Measurements from ENCODE around the gene SORCS2. TPM values are rescaled to one million over a fixed set of nuclear protein-coding genes. Genes with fewer than 3 reads are reported as not detected.

Gene SORCS2
- total and polyA plus RNA-seq, 3 donors from 2014 or later, result 2.7 to 4.6 (median 2.9) TPM

DNA sequence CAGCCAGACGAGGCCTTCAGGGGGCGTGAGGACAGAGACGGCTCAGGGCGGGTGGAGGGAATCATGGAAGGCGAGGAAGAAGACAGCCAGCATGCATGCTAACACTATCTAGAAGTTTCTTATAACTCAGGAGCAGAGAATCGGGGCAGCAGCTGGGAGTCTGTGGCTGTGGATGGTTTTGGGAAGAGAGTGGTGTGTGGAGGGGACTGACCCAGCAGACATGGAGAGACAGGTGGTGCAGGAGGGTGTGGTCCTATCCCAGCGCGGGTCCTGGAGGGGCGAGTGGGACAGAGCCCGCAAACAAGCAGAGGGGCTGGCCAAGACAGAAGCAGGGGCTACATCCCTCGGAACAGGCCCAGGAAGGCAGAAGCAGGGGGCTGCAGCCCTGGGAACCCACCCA is 555.2 kb downstream of the SORCS2 start:
- no peaks in the 10 kb centered on the region for H3K4me1 ChIP-seq
- no peaks in the 10 kb centered on the region for H3K9me3 ChIP-seq
- H3K36me3 ChIP-seq (ENCODE audit: low read depth, missing control alignments), result no peaks in the 10 kb centered on the region
- no peak overlapping the region for H3K27ac ChIP-seq
- 94 to 95% methylated on average over 11 of the region's 11 CpGs for WGBS, 2 donors
- no peaks in the 10 kb centered on the region for H3K27me3 ChIP-seq
- TF ChIP-seq POLR2A (IDR thresholded peaks at IDR 0.05), result no peak
- TF ChIP-seq, protein P1, sequence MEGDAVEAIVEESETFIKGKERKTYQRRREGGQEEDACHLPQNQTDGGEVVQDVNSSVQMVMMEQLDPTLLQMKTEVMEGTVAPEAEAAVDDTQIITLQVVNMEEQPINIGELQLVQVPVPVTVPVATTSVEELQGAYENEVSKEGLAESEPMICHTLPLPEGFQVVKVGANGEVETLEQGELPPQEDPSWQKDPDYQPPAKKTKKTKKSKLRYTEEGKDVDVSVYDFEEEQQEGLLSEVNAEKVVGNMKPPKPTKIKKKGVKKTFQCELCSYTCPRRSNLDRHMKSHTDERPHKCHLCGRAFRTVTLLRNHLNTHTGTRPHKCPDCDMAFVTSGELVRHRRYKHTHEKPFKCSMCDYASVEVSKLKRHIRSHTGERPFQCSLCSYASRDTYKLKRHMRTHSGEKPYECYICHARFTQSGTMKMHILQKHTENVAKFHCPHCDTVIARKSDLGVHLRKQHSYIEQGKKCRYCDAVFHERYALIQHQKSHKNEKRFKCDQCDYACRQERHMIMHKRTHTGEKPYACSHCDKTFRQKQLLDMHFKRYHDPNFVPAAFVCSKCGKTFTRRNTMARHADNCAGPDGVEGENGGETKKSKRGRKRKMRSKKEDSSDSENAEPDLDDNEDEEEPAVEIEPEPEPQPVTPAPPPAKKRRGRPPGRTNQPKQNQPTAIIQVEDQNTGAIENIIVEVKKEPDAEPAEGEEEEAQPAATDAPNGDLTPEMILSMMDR (IDR thresholded peaks at IDR 0.05), result no peak
- no peak for DNase-seq
- H3K4me3 ChIP-seq, result no peak overlapping the region
- intact Hi-C loops (cut with DNase I; ENCODE audit: low total_unique reads), result no loop called here

DNA sequence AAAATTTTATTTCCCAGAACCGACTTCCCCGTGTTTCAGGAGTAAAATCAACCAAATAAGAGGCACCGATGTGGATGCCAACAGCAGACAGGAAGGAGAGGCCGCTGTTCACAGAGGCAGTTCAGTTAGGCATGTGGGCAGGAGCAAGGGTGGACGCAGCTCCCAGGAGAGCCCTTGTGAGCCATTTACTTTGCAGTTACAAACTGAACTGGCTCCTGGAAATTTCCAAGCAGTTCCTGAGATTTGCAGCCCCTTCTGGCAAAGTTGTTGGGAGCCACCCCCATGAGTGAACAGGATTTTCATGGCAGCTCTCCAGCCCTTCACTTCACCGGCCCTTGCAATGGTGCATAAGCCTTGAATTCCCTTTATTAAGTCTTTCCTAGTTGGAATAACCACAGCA is 558.2 kb downstream of the SORCS2 start:
- 57 to 63% methylated on average over 6 of the region's 6 CpGs for WGBS, 2 donors
- H3K4me3 ChIP-seq, result no peak overlapping the region
- H3K27me3 ChIP-seq, result no peaks in the 10 kb centered on the region
- DNase-seq, result no peak
- intact Hi-C loops (cut with DNase I; ENCODE audit: low total_unique reads), result no loop called here
- no peaks in the 10 kb centered on the region for H3K9me3 ChIP-seq
- TF ChIP-seq, protein P1 (IDR thresholded peaks at IDR 0.05), result no peak
- no peak for TF ChIP-seq POLR2A (IDR thresholded peaks at IDR 0.05)
- H3K36me3 ChIP-seq (ENCODE audit: low read depth, missing control alignments), result no peaks in the 10 kb centered on the region
- no peak overlapping the region for H3K27ac ChIP-seq
- no peaks in the 10 kb centered on the region for H3K4me1 ChIP-seq

DNA sequence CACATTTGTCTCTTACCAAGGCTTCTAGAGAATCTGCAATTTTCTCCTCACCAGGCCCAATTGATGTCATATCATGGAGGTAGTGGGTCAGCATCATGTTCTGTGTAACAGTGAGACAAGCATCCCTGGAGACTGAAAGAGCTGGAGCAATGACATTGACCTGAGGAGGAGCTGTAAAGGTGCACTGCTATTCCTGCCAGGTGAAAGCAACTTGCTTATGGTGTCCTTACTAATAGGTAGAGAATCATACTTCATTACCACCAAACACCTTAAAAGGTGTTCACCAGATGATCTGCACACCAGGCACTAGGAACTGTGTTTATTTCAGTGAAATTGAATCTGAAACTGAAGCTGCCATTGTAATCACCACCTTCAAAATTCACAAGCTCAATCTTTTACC is 558.6 kb downstream of the SORCS2 start:
- no peak for DNase-seq
- H3K27ac ChIP-seq, result no peak overlapping the region
- TF ChIP-seq, protein P1 (IDR thresholded peaks at IDR 0.05), result no peak
- TF ChIP-seq POLR2A (IDR thresholded peaks at IDR 0.05), result no peak
- no peaks in the 10 kb centered on the region for H3K27me3 ChIP-seq
- H3K4me3 ChIP-seq, result no peak overlapping the region
- H3K36me3 ChIP-seq (ENCODE audit: low read depth, missing control alignments), result no peaks in the 10 kb centered on the region
- intact Hi-C loops (cut with DNase I; ENCODE audit: low total_unique reads), result no loop called here
- no peaks in the 10 kb centered on the region for H3K9me3 ChIP-seq
- H3K4me1 ChIP-seq, result no peaks in the 10 kb centered on the region

DNA sequence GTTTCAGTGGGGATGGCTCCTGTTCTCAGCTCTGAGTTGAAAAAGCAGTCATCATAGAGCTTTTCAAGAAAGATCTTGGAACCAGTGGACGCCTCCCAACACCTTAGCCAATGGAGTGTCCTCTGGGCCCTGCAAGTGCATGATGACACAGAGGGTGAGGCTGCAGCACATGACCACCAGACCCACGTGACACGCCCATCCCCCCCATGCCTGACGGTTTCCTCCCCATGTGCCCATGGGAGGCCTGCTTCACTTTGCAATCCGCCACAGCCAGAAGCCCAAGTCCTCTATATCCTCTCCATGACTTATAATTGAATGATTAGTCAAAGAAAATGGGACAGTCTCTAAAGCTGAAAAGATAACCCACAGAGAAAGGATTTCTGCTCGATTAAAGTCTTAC is 560.3 kb downstream of the SORCS2 start:
- no peak for DNase-seq
- intact Hi-C loops (cut with DNase I; ENCODE audit: low total_unique reads), result no loop called here
- WGBS, 2 donors, result 90 to 92% methylated on average over 5 to 6 of the region's 6 CpGs
- Histone ChIP-seq H3K4me3 (no peak overlapping the region), H3K4me1 (no peaks in the 10 kb centered on the region), H3K27ac (no peak overlapping the region), H3K9me3 (no peaks in the 10 kb centered on the region), H3K36me3 (ENCODE audit: low read depth, missing control alignments) (no peaks in the 10 kb centered on the region), H3K27me3 (no peaks in the 10 kb centered on the region)
- no peak for TF ChIP-seq POLR2A (IDR thresholded peaks at IDR 0.05)
- TF ChIP-seq, protein P1 (IDR thresholded peaks at IDR 0.05), result no peak

DNA sequence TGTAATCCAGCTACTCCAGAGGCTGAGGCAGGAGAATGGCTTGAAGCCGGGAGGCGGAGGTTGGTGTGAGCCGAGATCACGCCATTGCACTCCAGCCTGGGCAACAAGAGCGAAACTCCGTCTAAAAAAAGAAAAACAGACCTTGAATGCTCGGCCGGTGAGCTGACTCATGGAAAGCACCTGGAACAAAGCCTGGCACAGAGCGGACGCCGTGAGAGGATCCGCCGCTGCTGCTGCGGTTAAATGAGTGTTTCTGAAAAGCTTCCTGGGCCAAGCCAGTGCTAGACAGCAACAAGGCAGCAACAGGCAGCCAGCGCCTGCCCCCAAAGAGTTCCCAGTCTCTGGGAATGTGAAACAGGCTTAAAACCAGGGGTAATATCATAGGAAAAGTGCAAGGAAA is 560.9 kb downstream of the SORCS2 start:
- no peaks in the 10 kb centered on the region for H3K27me3 ChIP-seq
- no peak overlapping the region for H3K4me3 ChIP-seq
- no peak overlapping the region for H3K27ac ChIP-seq
- 91 to 96% methylated on average over 15 of the region's 15 CpGs for WGBS, 2 donors
- no peaks in the 10 kb centered on the region for H3K36me3 ChIP-seq (ENCODE audit: low read depth, missing control alignments)
- H3K4me1 ChIP-seq, result no peaks in the 10 kb centered on the region
- DNase-seq, result no peak
- no peak for TF ChIP-seq POLR2A (IDR thresholded peaks at IDR 0.05)
- TF ChIP-seq, protein P1 (IDR thresholded peaks at IDR 0.05), result no peak
- H3K9me3 ChIP-seq, result no peaks in the 10 kb centered on the region
- intact Hi-C loops (cut with DNase I; ENCODE audit: low total_unique reads), result no loop called here
